Mesothelial cell of epicardium (in vitro differentiated cells): Measurements from ENCODE around the gene NDUFA1. TPM values are rescaled to one million over a fixed set of nuclear protein-coding genes. Genes with fewer than 3 reads are reported as not detected.
"Not testable (repeated sequence)": the region's sequence is repeated elsewhere in the genome, so short reads cannot be mapped to it uniquely, and the experiment has no call there.

Experiments used
- DNase-seq, 2 experiments: peaks; one replicate each; pipeline ENCODE4 v3.0.0; 2021; ENCODE audit warnings: low spot score in 2 of 2; ENCODE audit not compliant: unreplicated experiment in 2 of 2
- H3K27ac Mint-ChIP-seq: 2 replicates; pipeline ENCODE4 v1.8.0; 2021; ENCODE audit warnings: mixed read lengths
- H3K27me3 Mint-ChIP-seq: 2 replicates; pipeline ENCODE4 v1.8.0; 2021; ENCODE audit warnings: low read depth, mixed read lengths
- H3K36me3 Mint-ChIP-seq: 2 replicates; pipeline ENCODE4 v1.8.0; 2021; ENCODE audit warnings: mixed read lengths
- H3K4me1 Mint-ChIP-seq: 2 replicates; pipeline ENCODE4 v1.8.0; 2021; ENCODE audit warnings: mixed read lengths
- H3K4me3 Mint-ChIP-seq: 2 replicates; pipeline ENCODE4 v1.8.0; 2021; ENCODE audit warnings: mild to moderate bottlenecking, moderate library complexity, mixed read lengths
- H3K9me3 Mint-ChIP-seq: 2 replicates; pipeline ENCODE4 v1.8.0; 2021; ENCODE audit warnings: mixed read lengths
- CTCF ChIP-seq: fragments of 200-600 bp; sonication (generic); IDR thresholded peaks from one replicate; pipeline ENCODE4 v1.5.0; 2021; ENCODE audit warnings: antibody characterized with exemption; ENCODE audit not compliant: unreplicated experiment
- total RNA-seq: library from RNA; stranded (reverse); gene quantifications from 3 replicates; pipeline ENCODE4 v1.2.1, GENCODE V29; 2021

The NDUFA1 gene
- total RNA-seq, 1 donor from 2014 or later = 54.7 TPM

GRCh38 chrX:119880076-119880475 is 8.4 kb downstream of the NDUFA1 start:
- no peak overlapping the region for H3K4me3 Mint-ChIP-seq
- peaks cover 7% of the 10 kb centered on the region for H3K9me3 Mint-ChIP-seq
- no peaks in the 10 kb centered on the region for H3K4me1 Mint-ChIP-seq
- no peaks in the 10 kb centered on the region for H3K27me3 Mint-ChIP-seq
- H3K36me3 Mint-ChIP-seq = peaks cover 9% of the 10 kb centered on the region
- TF ChIP-seq CTCF = no peak
- no peak for DNase-seq
- H3K27ac Mint-ChIP-seq = no peak overlapping the region

GRCh38 chrX:119880552-119881437 is 9.2 kb downstream of the NDUFA1 start:
- peaks cover 7% of the 10 kb centered on the region for H3K9me3 Mint-ChIP-seq
- H3K4me1 Mint-ChIP-seq = no peaks in the 10 kb centered on the region
- no peak overlapping the region for H3K27ac Mint-ChIP-seq

GRCh38 chrX:119885554-119886428 is 14.2 kb downstream of the NDUFA1 start:
- Mint-ChIP-seq H3K36me3 (no peaks in the 10 kb centered on the region), H3K27me3 (no peaks in the 10 kb centered on the region), H3K9me3 (peaks cover 10% of the 10 kb centered on the region), H3K4me3 (no peak overlapping the region), H3K27ac (no peak overlapping the region), H3K4me1 (no peaks in the 10 kb centered on the region)
- no peak for DNase-seq
- no peak for TF ChIP-seq CTCF

More at GRCh38 chrX:119880552-119881437, 9.2 kb downstream of the NDUFA1 start:
- H3K27me3 Mint-ChIP-seq = no peaks in the 10 kb centered on the region
- no peak for DNase-seq
- peak; percentile 18 for TF ChIP-seq CTCF
- H3K36me3 Mint-ChIP-seq = peaks cover 9% of the 10 kb centered on the region
- H3K4me3 Mint-ChIP-seq = no peak overlapping the region

GRCh38 chrX:119887721-119888425 is 16.2 kb downstream of the NDUFA1 start:
- H3K27me3 Mint-ChIP-seq = no peaks in the 10 kb centered on the region
- H3K4me3 Mint-ChIP-seq = peak overlapping the region; percentile 53
- H3K9me3 Mint-ChIP-seq = peaks cover 10% of the 10 kb centered on the region
- H3K36me3 Mint-ChIP-seq = no peaks in the 10 kb centered on the region
- H3K4me1 Mint-ChIP-seq = peaks cover 13% of the 10 kb centered on the region
- peak; percentile 43 for TF ChIP-seq CTCF
- no peak overlapping the region for H3K27ac Mint-ChIP-seq
- peak in 1 of 2 experiments; percentile 52 for DNase-seq

- H3K9me3 Mint-ChIP-seq, H3K27ac Mint-ChIP-seq, H3K27me3 Mint-ChIP-seq, DNase-seq, H3K36me3 Mint-ChIP-seq, H3K4me3 Mint-ChIP-seq: not testable (repeated sequence)
- H3K4me1 Mint-ChIP-seq = peaks cover 13% of the 10 kb centered on the region
Observed at GRCh38 chrX:119890626-119891025, 19.0 kb downstream of the NDUFA1 start.

GRCh38 chrX:119891961-119892692 is 20.5 kb downstream of the NDUFA1 start:
- H3K36me3 Mint-ChIP-seq, H3K9me3 Mint-ChIP-seq, H3K4me3 Mint-ChIP-seq, DNase-seq, H3K27me3 Mint-ChIP-seq: not testable (repeated sequence)
- Mint-ChIP-seq H3K4me1 (peaks cover 16% of the 10 kb centered on the region), H3K27ac (peak overlapping the region; percentile 84)
